NCI-H1694 (cell line): ENCODE measurements around the gene HRK.
"Not testable (repeated sequence)": the region's sequence is repeated elsewhere in the genome, so short reads cannot be mapped to it uniquely, and the experiment has no call there.

Experiments
- DNase-seq: peaks from one replicate; lab custom pipeline; 2025; lab: John Stamatoyannopoulos, UW

Gene HRK

GRCh38 chr12:116818948-116819832, 62.1 kb downstream of the HRK start:
- peak; percentile 52 for DNase-seq

- no peak for DNase-seq
Observed at GRCh38 chr12:116818341-116818856, 62.8 kb downstream of the HRK start.

GRCh38 chr12:116814766-116815165, 66.5 kb downstream of the HRK start:
- DNase-seq: not testable (repeated sequence)

GRCh38 chr12:116813271-116814041, 67.8 kb downstream of the HRK start:
- DNase-seq: no peak

- DNase-seq: no peak
Observed at GRCh38 chr12:116812238-116812637, 69.0 kb downstream of the HRK start.

GRCh38 chr12:116808113-116809105, 72.8 kb downstream of the HRK start:
- no peak for DNase-seq

- DNase-seq: no peak
Observed at GRCh38 chr12:116807546-116807945, 73.7 kb downstream of the HRK start.

GRCh38 chr12:116806845-116807440, 74.3 kb downstream of the HRK start:
- DNase-seq: no peak
